B cell (primary cell): ENCODE measurements around the gene GRXCR2.

ENCODE experiments used
- CTCF ChIP-seq: fragments of 200-600 bp; IDR thresholded peaks from one replicate; pipeline ENCODE4 v1.8.0; 2022; ENCODE audit warnings: antibody characterized with exemption, mild to moderate bottlenecking
- EZH2 ChIP-seq: IDR thresholded peaks from 2 replicates; pipeline ENCODE4 v1.6.1; 2012; ENCODE audit warnings: borderline replicate concordance, low read depth, mild to moderate bottlenecking, moderate library complexity, low read length; ENCODE audit not compliant: insufficient read depth, poor library complexity, severe bottlenecking

DNA sequence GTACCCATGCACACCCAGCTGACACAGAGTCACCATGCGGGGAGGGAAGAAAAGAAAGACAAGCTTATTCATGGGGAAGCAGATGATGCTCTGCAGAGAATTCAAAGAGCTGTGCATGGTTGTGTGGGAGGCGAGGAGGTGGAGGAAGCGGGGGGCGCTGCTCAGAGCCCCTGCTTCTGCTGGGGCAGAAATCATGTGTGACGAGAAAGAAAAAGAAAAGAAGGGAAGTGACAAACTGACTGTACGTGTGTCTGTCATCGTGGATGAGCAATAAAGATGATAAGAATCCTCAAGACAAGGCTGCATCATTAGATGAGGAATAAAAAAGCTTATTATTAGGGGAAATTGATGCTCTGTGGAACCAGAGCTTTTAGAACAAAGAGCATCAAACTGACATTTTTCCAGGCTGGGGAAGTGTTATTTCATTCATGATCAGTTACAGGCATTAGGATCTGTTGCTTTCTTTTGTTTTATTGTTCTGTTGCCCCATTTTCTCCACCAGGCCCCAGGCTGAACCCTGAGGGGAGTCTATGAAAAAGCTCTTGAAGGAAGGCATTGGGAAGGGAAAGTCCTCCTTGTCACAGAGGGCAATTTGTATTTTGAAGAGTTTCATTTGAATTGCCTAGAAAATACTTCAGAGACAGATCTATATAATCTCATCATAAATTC lies 43.3 kb upstream of the GRXCR2 start:
- TF ChIP-seq CTCF (no peak), EZH2 (no peak)
